Endothelial cell of umbilical vein (primary cell): ENCODE measurements around the gene DMRTB1.

ENCODE experiments used
- CTCF ChIP-seq, 2 donors: IDR thresholded peaks; 1 replicate in 1 of 2; 2 replicates in 1 of 2; pipeline ENCODE4 v1.5.1; 2011; ENCODE audit warnings: low read length in 2 of 2, mild to moderate bottlenecking in 2 of 2, moderate library complexity in 2 of 2, control low read depth in 1 of 2, inconsistent platforms in 1 of 2, low read depth in 1 of 2; ENCODE audit not compliant: insufficient read depth in 1 of 2; ENCODE audit errors: extremely low read depth in 1 of 2
- EZH2 ChIP-seq: IDR thresholded peaks from 2 replicates; pipeline ENCODE4 v1.6.1; 2012; ENCODE audit warnings: borderline replicate concordance, low read depth, mild to moderate bottlenecking, moderate library complexity, low read length, inconsistent platforms; ENCODE audit not compliant: severe bottlenecking
- JUN ChIP-seq: IDR thresholded peaks from 2 replicates; pipeline ENCODE4 v1.6.1; 2011; ENCODE audit warnings: borderline replicate concordance, low read depth; ENCODE audit not compliant: insufficient read length, insufficient read depth
- MAX ChIP-seq: IDR thresholded peaks from 2 replicates; pipeline ENCODE4 v1.6.1; 2011; ENCODE audit not compliant: insufficient read depth, insufficient read length
- MYC ChIP-seq: IDR thresholded peaks from one replicate; pipeline ENCODE4 v1.6.1; 2011; ENCODE audit warnings: mild to moderate bottlenecking, low read depth, low read length
- POLR2A ChIP-seq: IDR thresholded peaks from 2 replicates; pipeline ENCODE4 v1.6.1; 2012; ENCODE audit warnings: low read depth, mild to moderate bottlenecking, control low read depth, low read length
- POLR2AphosphoS5 ChIP-seq: IDR thresholded peaks from 2 replicates; pipeline ENCODE4 v1.6.1; 2012; ENCODE audit warnings: low read depth, mild to moderate bottlenecking, control low read depth, low read length, moderate library complexity; ENCODE audit not compliant: insufficient read depth

GRCh38 chr1:53461323-53462044 is 2.3 kb downstream of the DMRTB1 start:
- TF ChIP-seq CTCF (IDR thresholded peaks at IDR 0.05; ENCODE audit: extremely low read depth in 1 of 2, insufficient read depth in 1 of 2, low read depth in 1 of 2, low read length in 2 of 2) (no peak), POLR2A (no peak), POLR2AphosphoS5 (no peak), JUN (no peak), MAX (no peak), MYC (no peak), EZH2 (no peak)
